ENCODE results near the gene RAP1A. TPM values are rescaled to one million over a fixed set of nuclear protein-coding genes. Genes with fewer than 3 reads are reported as not detected.
"Not testable (repeated sequence)": the region's sequence is repeated elsewhere in the genome, so short reads cannot be mapped to it uniquely, and the experiment has no call there.

The RAP1A gene
- polyA plus RNA-seq, 1 experiment, result 20.5 TPM

DNA sequence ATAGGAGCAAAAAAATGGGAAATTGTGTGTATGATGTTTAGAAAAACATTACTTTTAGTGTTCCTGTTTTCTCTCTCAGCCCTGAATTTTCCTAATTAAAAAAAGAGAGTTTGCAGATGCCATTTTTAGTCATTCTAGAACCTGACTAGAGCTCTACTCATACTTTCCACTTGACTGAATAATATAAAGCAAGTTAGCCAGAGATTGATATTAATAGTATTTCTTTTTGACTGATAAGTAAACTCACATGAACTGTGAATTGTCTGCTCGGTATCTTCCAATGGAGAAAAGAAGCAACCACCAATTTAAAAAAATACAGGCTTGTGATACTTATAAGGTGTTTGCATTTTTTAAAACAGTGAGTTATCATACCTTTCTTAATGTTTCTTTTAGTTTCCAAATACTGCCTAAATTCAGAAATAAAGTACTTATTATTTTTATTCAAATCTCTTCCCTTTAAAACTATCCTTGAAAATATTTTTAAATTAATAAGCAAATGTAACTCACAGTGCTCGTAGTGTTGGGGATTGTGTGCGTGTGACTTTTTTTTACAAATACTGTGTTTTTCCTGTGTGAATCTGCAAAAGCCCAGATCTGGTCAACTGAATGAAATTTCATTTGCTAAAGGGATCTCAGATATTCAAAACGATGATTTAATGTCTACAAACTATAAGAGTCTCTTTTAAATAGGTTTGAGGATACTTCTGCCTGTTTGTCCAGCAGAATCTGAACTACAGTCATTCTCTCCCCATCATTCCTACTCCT, 9.8 kb downstream of the RAP1A start:
- Histone ChIP-seq H3K27me3 (ENCODE audit: control insufficient read depth, insufficient read depth, low read length) (no peaks in the 10 kb centered on the region), H3K36me3 (ENCODE audit: control insufficient read depth, insufficient read depth, low read length) (no peaks in the 10 kb centered on the region), H3K4me3 (ENCODE audit: low read depth, low read length) (no peak overlapping the region)
- DNase-seq (ENCODE audit: low read depth), result no peak
- ChIA-PET CTCF (interaction anchor here (0.8 kb wide), 1 partner anchor 147 kb away, joined by 3 read pairs; no protein-coding TSS in a partner anchor), POLR2A (interaction anchor here (0.6 kb wide), 1 partner anchor 127 kb away, joined by 4 read pairs; no protein-coding TSS in a partner anchor)
- TF ChIP-seq, protein P1, sequence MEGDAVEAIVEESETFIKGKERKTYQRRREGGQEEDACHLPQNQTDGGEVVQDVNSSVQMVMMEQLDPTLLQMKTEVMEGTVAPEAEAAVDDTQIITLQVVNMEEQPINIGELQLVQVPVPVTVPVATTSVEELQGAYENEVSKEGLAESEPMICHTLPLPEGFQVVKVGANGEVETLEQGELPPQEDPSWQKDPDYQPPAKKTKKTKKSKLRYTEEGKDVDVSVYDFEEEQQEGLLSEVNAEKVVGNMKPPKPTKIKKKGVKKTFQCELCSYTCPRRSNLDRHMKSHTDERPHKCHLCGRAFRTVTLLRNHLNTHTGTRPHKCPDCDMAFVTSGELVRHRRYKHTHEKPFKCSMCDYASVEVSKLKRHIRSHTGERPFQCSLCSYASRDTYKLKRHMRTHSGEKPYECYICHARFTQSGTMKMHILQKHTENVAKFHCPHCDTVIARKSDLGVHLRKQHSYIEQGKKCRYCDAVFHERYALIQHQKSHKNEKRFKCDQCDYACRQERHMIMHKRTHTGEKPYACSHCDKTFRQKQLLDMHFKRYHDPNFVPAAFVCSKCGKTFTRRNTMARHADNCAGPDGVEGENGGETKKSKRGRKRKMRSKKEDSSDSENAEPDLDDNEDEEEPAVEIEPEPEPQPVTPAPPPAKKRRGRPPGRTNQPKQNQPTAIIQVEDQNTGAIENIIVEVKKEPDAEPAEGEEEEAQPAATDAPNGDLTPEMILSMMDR (IDR thresholded peaks at IDR 0.05; ENCODE audit: insufficient read depth, low read depth, low read length), result no peak

DNA sequence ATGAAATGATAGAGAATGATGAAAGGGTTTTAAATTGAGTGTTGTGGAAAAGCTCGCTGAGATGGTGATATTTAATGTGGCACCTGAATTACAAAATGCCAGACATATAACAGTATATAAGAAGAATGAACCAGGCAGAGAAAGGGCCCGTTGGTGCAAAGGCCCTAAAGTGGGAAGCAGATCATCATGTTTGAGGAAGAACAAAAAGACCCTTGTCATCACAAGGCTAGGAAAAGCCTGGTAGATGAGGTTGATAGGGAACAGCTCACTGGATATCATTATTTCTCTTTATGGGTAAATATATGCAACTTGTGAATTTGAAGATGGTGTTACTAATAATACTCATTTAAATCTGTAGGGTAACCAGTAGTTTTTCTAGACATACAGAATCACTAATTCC, 11.0 kb downstream of the RAP1A start:
- ChIA-PET POLR2A (no interaction called here), CTCF (no interaction called here)
- H3K4me3 ChIP-seq (ENCODE audit: low read depth, low read length), result no peak overlapping the region
- H3K27me3 ChIP-seq (ENCODE audit: control insufficient read depth, insufficient read depth, low read length), result no peaks in the 10 kb centered on the region
- DNase-seq (ENCODE audit: low read depth), result no peak
- TF ChIP-seq, protein P1 (IDR thresholded peaks at IDR 0.05; ENCODE audit: insufficient read depth, low read depth, low read length), result no peak
- H3K36me3 ChIP-seq (ENCODE audit: control insufficient read depth, insufficient read depth, low read length), result no peaks in the 10 kb centered on the region

DNA sequence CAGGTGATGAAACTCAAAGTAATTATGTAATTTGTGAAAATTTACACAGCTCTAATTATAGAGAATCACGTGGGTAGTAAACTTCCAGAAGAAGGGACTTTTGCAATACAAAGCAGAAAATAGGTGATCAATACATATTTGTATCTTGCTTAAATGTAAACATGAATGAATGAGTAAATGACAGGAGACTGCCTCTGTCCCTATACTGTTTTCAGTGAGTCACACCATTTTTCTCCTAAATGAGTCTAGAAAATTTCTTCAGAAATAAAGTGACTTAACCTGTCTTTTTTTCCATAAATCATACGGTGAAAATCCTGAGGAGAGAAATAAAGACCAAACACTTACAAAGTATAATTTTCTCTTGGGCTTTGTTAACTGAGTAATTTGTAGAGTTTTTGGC, 11.9 kb downstream of the RAP1A start:
- Histone ChIP-seq H3K4me3 (ENCODE audit: low read depth, low read length) (no peak overlapping the region), H3K27me3 (ENCODE audit: control insufficient read depth, insufficient read depth, low read length) (no peaks in the 10 kb centered on the region), H3K36me3 (ENCODE audit: control insufficient read depth, insufficient read depth, low read length) (no peaks in the 10 kb centered on the region)
- no peak for DNase-seq (ENCODE audit: low read depth)
- TF ChIP-seq, protein P1 (IDR thresholded peaks at IDR 0.05; ENCODE audit: insufficient read depth, low read depth, low read length), result no peak
- ChIA-PET POLR2A (no interaction called here), CTCF (no interaction called here)

DNA sequence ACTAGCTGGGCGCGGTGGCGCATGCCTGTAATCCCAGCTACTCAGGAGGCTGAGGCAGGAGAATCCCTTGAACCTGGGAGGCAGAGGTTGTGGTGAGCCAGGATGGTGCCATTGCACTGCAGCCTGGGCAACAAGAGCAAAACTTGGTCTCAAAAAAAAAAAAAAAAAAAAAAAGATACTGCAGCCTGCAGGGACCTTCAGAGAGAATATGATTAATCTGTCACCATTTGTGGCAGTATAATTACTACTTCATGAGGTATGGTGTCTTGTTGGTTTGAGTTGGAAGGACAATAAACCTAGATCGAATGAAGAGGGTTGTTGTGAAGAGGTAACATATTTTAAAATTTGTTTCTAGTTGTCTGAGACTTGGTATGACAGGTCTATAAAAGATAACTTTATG, 13.2 kb downstream of the RAP1A start:
- H3K36me3 ChIP-seq (ENCODE audit: control insufficient read depth, insufficient read depth, low read length); H3K27me3 ChIP-seq (ENCODE audit: control insufficient read depth, insufficient read depth, low read length); H3K4me3 ChIP-seq (ENCODE audit: low read depth, low read length); CTCF ChIA-PET; DNase-seq (ENCODE audit: low read depth); POLR2A ChIA-PET: not testable (repeated sequence)

DNA sequence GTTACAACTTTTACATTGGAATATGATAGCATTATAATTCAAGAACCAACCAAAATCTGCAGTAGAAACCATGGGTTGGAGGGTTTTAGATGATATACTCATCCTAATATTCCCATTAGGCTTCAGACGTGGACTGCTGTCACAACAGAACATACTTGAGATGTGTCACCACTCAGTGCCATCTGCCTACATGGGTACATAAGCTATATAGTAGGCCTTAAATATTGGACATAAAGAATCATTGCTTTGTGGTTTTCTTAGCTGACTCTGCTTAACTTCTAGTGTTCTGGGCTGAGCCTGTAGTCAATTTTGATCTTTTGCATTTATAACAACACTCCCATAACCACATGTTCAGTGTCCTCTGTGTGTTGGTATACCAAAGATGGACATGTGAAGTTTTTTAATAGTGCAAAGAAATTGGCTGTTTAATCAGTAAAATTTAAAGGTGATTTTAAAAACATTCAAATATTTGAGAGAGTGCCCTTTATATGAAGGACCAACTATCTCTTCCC, 14.2 kb downstream of the RAP1A start:
- ChIA-PET POLR2A (no interaction called here), CTCF (no interaction called here)
- Histone ChIP-seq H3K36me3 (ENCODE audit: control insufficient read depth, insufficient read depth, low read length) (no peaks in the 10 kb centered on the region), H3K4me3 (ENCODE audit: low read depth, low read length) (no peak overlapping the region), H3K27me3 (ENCODE audit: control insufficient read depth, insufficient read depth, low read length) (no peaks in the 10 kb centered on the region)
- no peak for DNase-seq (ENCODE audit: low read depth)
- TF ChIP-seq, protein P1 (IDR thresholded peaks at IDR 0.05; ENCODE audit: insufficient read depth, low read depth, low read length), result no peak

Data from BJ (cell line).